Measurements from ENCODE around the gene AHNAK2.
A peak's percentile ranks its signal among the peaks of the same experiment; 100 is the strongest.

The AHNAK2 gene

GRCh38 chr14:104973385-104974145 lies 4.6 kb downstream of the AHNAK2 start:
- DNase-seq (ENCODE audit: low read depth, low spot score): no peak

DNA sequence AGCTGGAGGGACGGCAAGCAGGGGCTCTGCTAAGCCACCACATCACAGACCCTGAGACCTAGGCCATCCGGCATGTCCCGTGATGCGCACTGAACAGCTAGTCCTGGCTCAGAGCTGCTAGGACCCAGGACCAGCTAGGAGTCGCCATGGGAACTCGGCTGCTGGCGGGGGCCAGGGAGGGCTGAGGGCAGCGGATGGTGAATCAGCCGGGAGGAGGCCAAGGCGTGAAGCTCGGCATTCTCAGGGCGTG lies 5.1 kb downstream of the AHNAK2 start:
- DNase-seq (ENCODE audit: low read depth, low spot score): peak; percentile 99

DNA sequence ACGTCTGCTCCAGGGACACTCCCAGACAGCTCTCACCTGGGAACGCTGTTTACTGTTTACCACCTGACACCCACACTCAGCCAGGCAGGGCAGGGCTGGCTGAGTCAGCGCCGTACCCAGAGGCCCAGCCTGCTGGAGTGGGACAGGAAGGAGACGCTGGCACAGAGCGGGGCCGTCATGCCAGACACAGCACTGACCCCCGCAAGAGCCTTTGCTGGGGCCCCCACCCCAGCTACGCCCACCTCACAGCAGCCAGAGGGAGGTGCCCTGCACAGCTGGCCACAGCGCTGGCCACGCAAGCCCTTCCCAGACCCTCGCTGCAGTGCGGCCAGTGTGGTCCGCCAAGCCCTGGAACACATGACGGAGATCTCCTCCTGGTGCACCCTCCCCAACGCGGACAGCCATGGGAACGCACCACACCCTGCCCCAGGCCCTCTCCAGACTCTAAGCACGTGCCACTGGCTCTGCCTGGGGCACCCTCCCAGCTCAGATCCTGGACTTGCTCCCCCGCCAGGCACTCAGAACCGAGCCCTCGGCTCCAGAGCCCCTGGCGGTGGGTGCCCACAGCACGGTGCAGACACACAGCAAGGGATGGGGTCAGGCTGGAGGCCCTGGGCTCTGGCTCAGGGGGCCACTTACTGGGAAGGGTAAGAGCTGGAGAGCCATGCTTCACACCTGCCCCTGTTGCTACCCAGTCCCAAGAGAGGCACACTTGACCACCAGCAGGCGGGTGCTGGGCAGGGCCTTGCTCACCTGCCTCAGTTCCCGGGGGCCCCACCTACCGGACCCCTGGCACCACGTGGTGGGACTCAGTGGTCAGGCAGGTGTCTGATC lies 5.7 kb downstream of the AHNAK2 start:
- DNase-seq (ENCODE audit: low read depth, low spot score): peak; percentile 79

GRCh38 chr14:104971447-104972240 lies 6.5 kb downstream of the AHNAK2 start:
- DNase-seq (ENCODE audit: low read depth, low spot score): no peak

- peak; percentile 94 for DNase-seq (ENCODE audit: low read depth, low spot score)
Measured at GRCh38 chr14:104970231-104971068, 7.7 kb downstream of the AHNAK2 start.

DNA sequence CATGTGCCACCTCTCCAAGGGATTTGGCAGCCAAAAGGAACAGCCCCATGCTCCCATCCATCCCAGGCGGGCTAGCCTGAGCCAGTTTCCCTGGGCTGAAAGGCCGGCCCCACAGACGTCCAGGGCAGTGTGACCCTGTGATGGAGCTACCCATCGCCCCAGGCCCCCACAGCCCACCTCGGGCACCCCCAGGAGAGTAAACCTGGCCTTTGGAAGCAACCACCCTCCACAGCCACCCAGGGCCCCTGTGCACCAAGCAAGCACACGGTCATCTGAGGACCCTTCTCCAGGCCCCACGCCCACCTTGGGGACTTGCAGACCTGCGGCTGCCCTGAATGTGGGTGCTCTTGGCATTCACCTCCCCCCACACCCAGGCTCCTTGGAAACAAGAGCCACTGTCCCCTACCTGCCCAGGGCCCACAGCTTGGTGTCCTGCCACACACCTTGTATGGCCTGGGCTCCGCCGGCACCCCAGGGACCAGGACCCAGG lies 8.4 kb downstream of the AHNAK2 start:
- DNase-seq (ENCODE audit: low read depth, low spot score): no peak

GRCh38 chr14:104968541-104969401 lies 9.4 kb downstream of the AHNAK2 start:
- peak; percentile 32 for DNase-seq (ENCODE audit: low read depth, low spot score)

GRCh38 chr14:104968153-104968527 lies 10.0 kb downstream of the AHNAK2 start:
- peak; percentile 73 for DNase-seq (ENCODE audit: low read depth, low spot score)

GRCh38 chr14:104967386-104968152 lies 10.6 kb downstream of the AHNAK2 start:
- peak; percentile 76 for DNase-seq (ENCODE audit: low read depth, low spot score)

GRCh38 chr14:104966981-104967385 lies 11.2 kb downstream of the AHNAK2 start:
- no peak for DNase-seq (ENCODE audit: low read depth, low spot score)

GRCh38 chr14:104966261-104966865 lies 11.8 kb downstream of the AHNAK2 start:
- DNase-seq (ENCODE audit: low read depth, low spot score): no peak

DNA sequence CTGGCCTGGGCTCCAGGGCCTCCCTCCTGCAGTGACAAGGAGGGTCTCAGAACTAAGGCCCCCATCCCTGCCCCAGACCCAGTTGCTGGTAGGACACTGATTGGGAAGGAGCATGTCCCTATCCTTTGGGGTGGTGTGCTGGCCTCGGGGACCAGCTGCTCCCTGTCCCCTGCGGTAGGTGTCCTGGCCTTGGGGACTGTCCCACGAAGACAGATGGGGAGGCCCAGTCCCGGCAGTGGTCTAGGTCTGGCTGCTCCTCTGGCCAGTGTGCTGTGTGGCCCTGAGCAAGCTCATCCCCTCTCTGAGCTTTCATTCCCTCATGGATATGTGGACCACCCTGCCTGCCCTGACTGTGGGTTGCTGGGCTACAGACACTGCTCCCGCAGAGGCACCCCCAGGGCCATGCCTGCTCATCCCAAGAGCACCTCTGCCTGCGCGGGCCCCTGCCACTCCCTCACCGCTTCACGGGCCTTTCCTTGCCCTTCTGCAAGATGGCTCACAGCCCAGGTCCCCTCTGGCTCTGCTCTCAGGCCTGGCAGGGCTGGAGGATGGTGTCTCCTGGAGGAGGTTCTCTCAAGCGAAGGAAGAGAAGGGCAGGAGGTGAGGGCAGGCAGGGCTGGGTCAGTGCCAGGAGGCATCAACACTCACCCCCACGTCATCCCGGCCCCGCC lies 12.5 kb downstream of the AHNAK2 start:
- DNase-seq (ENCODE audit: low read depth, low spot score): no peak

- no peak for DNase-seq (ENCODE audit: low read depth, low spot score)
Measured at GRCh38 chr14:104964546-104964945, 13.6 kb downstream of the AHNAK2 start.

DNA sequence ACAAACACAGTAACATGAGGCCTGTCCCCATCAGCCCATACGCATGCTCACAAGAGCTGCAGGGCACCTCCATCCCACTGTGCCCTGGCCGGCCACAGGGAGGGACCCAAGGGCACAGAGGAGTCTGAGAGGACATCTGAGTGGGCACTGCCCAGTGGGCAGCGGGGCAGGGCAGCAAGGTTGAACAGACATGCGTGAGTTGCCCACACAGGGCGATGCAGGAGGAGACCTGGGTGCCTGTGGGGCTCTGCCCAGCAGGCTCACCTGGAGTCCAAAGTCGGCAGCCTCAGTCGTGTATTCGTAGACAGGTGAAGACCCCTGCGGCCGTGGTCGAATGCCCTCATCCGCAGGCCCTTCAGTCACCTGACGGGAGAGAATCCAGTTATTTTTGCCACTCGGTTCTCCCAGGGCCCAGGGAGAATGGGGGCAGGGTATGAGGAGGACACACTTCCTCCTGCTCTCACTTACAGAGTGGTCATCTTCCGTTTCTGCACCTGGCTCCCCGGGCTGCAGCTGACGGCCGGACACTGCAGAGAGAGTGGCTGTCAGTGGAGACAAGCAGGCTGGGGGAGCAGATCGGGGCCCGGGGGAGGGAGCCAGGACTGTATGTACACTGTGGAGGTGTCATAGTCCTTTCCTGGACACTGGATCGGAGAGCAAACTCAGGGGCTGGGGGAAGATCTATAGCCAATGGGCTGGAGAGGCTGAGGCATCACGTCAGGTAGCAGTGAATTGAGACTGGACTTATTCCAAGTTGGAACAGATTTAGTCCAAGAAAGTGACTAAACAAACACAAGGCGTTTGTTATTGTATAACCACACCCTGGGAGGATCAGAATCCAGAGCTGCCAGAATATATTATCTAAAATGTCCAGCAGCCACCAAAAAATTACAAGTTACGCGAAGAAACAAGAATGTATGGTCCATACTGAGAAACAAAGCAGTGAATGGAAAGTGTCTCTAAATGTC lies 20.7 kb downstream of the AHNAK2 start:
- no peak for DNase-seq (ENCODE audit: low read depth, low spot score)

- DNase-seq (ENCODE audit: low read depth, low spot score): no peak
Measured at GRCh38 chr14:104956290-104956890, 21.8 kb downstream of the AHNAK2 start.

GRCh38 chr14:104955396-104955770 lies 22.8 kb downstream of the AHNAK2 start:
- DNase-seq (ENCODE audit: low read depth, low spot score): no peak

GRCh38 chr14:104954746-104955395 lies 23.3 kb downstream of the AHNAK2 start:
- no peak for DNase-seq (ENCODE audit: low read depth, low spot score)

Data from astrocyte of the hippocampus (primary cell).